ENCODE measurements around the gene PPIA.
"Not testable (repeated sequence)": the region's sequence is repeated elsewhere in the genome, so short reads cannot be mapped to it uniquely, and the experiment has no call there.

The PPIA gene

DNA sequence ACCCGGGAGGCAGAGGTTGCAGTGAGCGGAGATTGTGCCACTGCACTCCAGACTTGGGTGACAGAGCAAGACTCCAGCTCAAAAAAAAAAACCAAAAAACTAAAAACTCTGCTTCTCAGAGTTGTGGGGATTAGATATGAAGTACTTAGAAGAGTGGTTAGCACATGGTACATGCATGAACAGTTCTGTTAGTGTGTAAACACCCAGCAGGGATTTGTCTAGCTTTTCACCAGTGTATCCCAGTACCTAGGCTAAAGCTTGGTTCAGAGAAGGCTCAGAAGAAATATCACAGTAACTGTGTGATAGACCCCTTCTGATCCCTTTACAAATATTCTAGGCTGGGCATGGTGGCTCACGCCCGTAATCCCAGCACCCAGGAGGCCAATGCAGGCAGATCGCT lies 9.5 kb downstream of the PPIA start:
- DNase-seq, result no peak
- no peak for TF ChIP-seq POLR2A (IDR thresholded peaks at IDR 0.05; ENCODE audit: low read length)
- no peak for TF ChIP-seq GATA1 (IDR thresholded peaks at IDR 0.05; ENCODE audit: low read depth, low read length)

DNA sequence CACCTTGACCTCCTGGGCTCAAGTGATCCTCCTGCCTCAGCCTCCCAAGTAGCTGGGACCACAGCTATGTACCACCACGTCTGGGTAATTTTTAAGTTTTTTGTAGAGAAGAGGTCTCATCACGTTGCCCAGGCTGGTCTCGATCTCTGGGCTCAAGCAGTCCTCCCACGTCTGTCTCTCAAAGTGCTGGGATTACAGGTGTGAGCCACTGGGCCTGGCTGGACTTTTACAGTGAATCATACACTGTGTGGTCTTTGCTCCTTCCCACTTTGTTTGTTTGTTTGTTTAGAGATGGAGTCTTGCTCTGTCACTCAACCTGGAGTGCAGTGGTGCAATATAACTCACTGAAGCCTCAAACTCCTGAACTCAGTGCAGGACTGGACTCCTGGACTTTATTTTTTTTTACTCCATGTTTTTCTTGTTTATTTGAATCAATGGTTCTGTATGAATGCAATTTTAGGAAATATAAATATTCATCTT lies 12.5 kb downstream of the PPIA start:
- no peak for DNase-seq
- TF ChIP-seq GATA1 (IDR thresholded peaks at IDR 0.05; ENCODE audit: low read depth, low read length) (no peak), POLR2A (IDR thresholded peaks at IDR 0.05; ENCODE audit: low read length) (no peak)

DNA sequence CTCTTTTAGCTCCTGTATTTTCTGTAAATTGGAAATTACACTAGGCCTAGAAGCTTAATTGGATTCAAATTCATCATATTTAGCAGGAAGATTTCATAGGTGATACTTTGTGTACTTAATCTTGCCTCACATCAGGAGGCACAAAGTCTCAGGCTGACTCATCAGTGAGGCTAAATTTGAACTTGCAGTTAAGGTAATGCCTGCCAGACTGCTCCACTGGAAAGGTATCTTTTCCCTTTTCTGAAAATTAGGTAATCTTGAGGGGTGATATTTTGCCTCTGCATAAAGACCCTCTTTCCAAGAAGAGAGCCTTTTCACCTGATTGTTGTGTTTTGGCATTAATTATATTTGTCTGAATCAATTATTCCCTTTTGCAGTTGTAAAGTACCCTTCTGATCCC lies 14.6 kb downstream of the PPIA start:
- no peak for DNase-seq
- no peak for TF ChIP-seq GATA1 (IDR thresholded peaks at IDR 0.05; ENCODE audit: low read depth, low read length)
- no peak for TF ChIP-seq POLR2A (IDR thresholded peaks at IDR 0.05; ENCODE audit: low read length)

DNA sequence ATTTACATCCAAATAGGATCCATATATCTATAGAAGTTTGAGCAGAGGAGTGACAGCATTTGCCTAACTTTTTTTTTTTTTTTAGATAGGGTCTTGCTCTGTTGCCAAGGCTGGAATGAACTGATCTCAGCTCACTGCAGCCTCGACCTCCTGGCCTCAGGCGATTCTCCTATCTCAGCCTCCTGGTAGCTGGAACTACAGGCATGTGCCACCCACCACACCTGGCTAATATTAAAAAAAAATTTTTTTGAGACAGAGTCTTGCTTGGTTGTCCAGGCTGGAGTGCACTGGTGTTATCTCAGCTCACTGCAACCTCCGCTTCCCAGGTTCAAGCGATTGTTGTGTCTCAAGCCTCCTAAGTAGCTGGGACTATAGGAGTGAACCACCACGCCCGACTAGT lies 15.1 kb downstream of the PPIA start:
- TF ChIP-seq GATA1 (IDR thresholded peaks at IDR 0.05; ENCODE audit: low read depth, low read length) (no peak), POLR2A (IDR thresholded peaks at IDR 0.05; ENCODE audit: low read length) (no peak)
- no peak for DNase-seq

DNA sequence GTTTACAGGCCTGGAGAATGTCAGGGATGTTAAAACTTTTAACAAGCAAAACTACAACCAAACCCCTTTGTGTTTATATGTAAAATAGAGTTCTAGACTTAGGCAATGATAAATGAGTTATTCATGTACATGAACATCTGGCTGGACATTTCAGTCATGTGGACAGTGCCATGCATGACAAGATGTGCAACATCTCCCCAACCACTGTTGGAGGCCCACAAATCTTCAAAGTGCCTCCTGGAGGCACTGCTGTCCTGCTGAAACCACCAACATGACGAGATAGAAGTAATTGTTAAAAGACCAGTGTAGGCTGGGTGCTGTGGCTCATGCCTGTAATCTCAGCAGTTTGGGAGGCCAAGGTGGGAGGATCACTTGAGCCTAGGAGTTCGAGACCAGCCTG lies 18.4 kb downstream of the PPIA start:
- DNase-seq, result peak; percentile 24 to 26

DNA sequence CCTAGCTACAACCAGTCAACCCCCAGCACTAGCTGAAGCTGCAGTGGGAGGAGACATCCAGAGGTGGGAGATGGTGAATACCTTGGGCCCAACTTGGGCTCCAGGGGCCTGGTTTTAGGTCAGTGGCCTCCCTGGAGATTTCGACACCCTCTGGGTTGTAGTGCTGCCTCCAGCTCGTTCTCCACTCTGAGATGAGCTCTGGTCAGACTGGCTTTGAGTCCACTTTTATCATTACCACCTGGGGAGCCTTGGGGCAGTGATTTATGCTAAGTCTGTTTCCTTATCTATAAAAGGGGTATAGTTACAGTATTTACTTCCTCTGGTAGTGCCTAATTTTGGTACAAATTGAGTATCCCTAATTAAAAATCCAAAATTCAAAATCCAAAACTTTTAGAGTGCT lies 22.8 kb downstream of the PPIA start:
- TF ChIP-seq GATA1 (IDR thresholded peaks at IDR 0.05; ENCODE audit: low read depth, low read length) (no peak), POLR2A (IDR thresholded peaks at IDR 0.05; ENCODE audit: low read length) (no peak)
- no peak for DNase-seq

More for the DNA sequence above, 18.4 kb downstream of the PPIA start:
- TF ChIP-seq POLR2A (IDR thresholded peaks at IDR 0.05; ENCODE audit: low read length) (no peak), GATA1 (IDR thresholded peaks at IDR 0.05; ENCODE audit: low read depth, low read length) (no peak)

DNA sequence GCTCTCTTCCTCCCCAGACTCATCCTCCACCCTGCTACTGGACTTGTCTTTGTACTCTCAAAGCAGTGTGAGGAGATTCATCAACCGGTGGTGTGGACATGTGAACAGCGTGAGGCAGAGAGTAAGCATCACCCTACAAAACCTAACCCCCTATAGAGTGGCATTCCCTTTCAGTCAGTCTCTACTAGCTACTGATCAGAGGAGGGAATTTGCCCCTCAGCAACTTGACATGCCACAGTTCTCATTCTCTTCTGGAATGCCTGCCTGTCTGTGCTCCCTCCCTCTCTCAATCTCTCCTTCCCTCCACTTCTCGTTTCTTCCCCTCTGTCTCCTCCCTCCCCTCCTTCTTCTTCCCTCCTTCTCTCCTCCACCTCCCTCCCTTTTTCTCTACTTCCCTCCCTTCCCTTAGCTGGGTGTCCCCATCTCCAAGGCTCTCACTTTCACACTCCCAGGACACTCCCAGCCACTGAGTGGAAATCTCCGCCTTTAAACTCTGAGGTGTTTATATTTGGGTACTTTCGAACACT lies 26.8 kb downstream of the PPIA start:
- DNase-seq, result no peak

DNA sequence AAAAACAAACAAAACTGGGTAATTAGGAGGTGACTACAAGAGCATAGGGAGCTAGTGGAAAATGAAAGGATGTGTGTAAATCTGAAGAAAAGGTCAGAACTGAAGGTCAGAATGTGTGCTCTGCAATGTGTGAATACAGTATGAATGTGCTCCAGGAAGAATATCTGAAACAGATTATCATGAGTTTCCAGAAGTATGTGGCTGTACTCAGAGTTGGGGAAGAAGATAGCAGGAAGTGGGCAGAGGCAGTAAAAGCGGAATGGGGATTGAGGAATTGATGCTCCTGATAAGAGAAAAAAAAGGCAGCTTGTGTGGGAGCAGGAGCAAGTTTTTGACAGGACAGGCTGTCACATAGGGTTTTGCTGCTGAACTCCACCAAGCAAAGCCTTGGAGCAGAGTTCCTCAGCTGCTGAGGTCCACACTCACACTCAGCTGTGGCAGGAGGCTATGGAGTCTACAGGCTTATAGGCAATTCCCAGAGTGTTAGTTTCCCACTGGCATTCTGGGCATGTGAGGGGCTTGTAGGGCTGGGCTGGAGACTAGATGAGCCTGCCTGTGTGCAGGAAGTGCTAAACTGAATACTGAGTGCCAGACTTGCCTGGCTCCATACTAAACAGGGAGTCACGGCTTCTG lies 28.5 kb downstream of the PPIA start:
- TF ChIP-seq GATA1 (IDR thresholded peaks at IDR 0.05; ENCODE audit: low read depth, low read length) (no peak), POLR2A (IDR thresholded peaks at IDR 0.05; ENCODE audit: low read length) (no peak)
- no peak for DNase-seq

More for the DNA sequence above, 26.8 kb downstream of the PPIA start:
- TF ChIP-seq GATA1 (IDR thresholded peaks at IDR 0.05; ENCODE audit: low read depth, low read length), result no peak
- no peak for TF ChIP-seq POLR2A (IDR thresholded peaks at IDR 0.05; ENCODE audit: low read length)

DNA sequence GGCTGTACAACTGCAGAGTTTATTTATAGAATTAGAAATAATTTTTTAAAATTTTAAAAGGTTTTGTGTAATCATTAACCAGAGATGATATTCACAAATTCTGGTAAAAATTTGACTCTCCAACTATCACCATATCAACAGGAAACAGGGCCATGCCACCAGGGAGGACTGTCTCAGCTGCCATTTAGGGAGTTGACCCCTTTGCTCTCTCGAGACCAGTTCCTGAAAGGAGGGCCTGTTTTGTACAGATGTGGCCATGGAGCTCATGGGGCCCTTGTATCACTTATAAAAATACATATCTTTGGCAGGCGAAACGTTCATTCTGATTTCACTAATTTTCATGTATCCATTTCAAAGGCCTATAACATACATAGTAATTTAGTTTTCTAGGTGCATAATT lies 31.1 kb downstream of the PPIA start:
- TF ChIP-seq GATA1 (IDR thresholded peaks at IDR 0.05; ENCODE audit: low read depth, low read length), result no peak
- no peak for TF ChIP-seq POLR2A (IDR thresholded peaks at IDR 0.05; ENCODE audit: low read length)

DNA sequence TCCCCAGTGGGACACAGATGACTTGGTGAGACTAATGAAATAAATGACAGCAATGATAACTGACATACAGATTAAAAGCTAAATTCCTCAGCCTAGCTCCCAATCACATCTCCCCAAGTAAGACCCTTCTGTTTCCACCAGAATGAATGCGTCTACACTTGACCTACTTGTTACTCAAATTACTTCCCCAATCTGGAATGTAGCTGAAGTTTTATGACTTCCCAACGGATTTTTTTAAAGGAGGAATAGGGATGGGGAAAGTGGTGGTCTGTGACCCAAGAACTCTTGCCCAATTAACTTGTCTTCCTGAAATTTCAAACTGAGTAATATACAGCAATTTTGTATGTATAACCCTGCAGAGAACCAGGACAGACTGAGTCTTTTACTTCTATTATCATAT lies 42.3 kb downstream of the PPIA start:
- no peak for TF ChIP-seq GATA1 (IDR thresholded peaks at IDR 0.05; ENCODE audit: low read depth, low read length)
- TF ChIP-seq POLR2A (IDR thresholded peaks at IDR 0.05; ENCODE audit: low read length), result no peak

More for the DNA sequence above, 31.1 kb downstream of the PPIA start:
- no peak for DNase-seq

DNA sequence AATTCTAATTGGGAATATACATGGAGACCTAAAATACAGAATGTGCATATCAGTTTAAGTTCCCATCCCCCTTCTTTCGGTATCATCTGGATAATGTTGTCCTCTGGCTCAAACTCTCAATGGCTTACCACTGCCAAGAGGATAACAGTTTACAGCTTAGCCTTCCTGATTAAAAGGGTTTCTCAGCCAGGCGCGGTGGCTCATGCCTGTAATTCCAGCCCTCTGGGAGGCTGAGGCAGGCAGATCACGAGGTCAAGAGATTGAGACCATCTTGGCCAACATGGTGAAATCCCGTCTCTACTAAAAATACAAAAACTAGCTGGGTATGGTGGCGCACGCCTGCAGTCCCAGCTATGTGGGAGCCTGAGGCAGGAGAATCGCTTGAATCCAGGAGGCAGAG lies 46.2 kb downstream of the PPIA start:
- DNase-seq, result not testable (repeated sequence)

More for the DNA sequence above, 42.3 kb downstream of the PPIA start:
- DNase-seq, result no peak

DNA sequence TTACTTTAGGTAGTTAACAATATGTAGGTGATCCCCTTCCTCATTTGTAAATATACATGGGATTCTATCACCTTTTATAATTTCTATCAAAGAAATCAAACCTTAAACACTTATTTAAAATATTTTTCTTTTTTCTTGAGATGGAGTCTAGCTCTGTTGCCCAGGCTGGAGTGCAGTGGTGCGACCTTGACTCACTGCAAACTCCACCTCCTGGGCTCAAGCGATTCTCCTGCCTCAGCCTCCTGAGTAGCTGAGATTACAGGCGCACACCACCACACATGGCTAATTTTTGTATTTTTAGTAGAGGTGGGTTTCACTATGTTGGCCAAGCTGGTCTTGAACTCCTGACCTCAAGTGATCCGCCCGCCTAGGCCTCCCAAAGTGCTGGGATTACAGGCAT lies 47.0 kb downstream of the PPIA start:
- not testable (repeated sequence) for DNase-seq

DNA sequence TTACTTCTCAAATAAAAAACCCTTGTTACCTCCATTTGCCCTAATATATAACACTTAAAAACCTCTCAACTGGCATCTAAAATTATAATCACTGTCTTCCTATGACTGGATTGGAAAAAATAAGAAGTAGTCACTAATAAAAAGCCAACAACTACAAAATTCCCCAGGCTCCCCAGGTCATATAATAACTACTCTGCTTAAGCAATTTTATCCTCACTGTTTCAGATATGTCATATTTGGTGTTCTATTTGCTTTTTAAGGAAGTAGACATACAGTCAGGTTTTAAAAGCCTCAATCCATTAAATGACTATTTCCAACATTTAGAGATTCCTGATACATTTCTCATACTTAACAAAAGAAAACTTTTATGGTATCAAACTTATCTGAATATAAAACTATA lies 49.0 kb downstream of the PPIA start:
- TF ChIP-seq GATA1 (IDR thresholded peaks at IDR 0.05; ENCODE audit: low read depth, low read length) (no peak), POLR2A (IDR thresholded peaks at IDR 0.05; ENCODE audit: low read length) (no peak)
- no peak for DNase-seq

DNA sequence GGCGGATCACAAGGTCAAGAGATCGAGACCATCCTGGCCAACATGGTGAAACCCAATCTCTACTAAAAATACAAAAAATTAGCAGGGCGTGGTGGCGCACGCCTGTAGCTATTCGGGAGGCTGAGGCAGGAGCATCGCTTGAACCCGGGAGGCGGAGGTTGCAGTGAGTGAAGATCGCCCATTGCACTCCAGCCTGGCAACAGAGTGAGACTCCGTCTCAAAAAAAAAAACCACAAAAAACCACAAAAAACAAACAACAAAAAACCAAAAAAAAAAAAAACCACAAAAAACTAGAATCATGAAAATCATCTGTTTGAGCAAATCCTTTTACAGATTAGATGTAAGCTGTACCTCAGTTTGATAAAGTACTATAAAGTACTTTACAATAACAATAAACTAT lies 49.9 kb downstream of the PPIA start:
- DNase-seq, result peak in 1 of 2 experiments; percentile 41

DNA sequence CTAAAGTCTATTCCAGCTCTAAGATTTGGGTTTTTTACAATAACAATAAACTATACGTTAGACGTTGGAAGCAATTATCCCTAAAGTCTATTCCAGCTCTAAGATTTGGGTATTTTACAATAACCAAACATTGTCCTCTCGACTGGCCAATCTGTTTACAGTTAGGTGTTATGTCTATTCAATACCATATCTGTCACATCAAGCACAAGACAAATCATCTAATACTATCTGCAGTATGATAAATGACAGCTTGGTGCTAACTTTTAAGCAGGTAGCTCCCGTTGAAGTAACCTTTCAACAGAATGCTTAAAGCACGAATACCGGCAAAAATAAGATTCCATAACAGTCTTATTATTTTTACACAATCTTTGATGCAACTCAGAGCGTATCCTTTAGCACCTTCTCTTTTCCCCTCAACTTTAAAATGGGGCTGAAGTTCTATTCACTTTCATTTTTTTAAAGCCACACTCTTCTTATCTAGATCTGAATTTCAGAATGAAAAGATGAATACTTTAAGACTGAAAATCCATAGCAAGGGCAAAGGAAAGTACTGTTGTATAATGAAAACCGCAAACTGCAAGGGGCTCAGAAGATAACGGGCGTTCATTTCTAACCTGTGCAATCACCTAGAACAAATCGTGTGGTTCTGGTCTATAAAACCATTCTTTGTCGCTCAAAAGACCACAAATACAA lies 50.5 kb downstream of the PPIA start:
- DNase-seq, result no peak
- TF ChIP-seq GATA1 (IDR thresholded peaks at IDR 0.05; ENCODE audit: low read depth, low read length), result no peak
- TF ChIP-seq POLR2A (IDR thresholded peaks at IDR 0.05; ENCODE audit: low read length), result no peak

Measured in erythroblast (primary cell).